HepG2 (cell line): ENCODE measurements around the gene NPEPL1. TPM values are rescaled to one million over a fixed set of nuclear protein-coding genes. Genes with fewer than 3 reads are reported as not detected.

ENCODE experiments used
- AKAP8 ChIP-seq: sonication (generic); formaldehyde crosslinking; IDR thresholded peaks from 2 replicates; pipeline ENCODE4 v1.5.1; 2020; ENCODE audit warnings: mild to moderate bottlenecking, missing genetic modification reagents
- CREM ChIP-seq, 2 experiments: sonication (generic) in 1 of 2; formaldehyde crosslinking in 1 of 2; IDR thresholded peaks; 2 replicates each; pipeline versions ENCODE4 v1.4.0 to v1.6.1; 2016 to 2020; ENCODE audit warnings: antibody characterized with exemption in 1 of 2, mild to moderate bottlenecking in 1 of 2, missing genetic modification reagents in 1 of 2
- ETV5 ChIP-seq: IDR thresholded peaks from 2 replicates; pipeline ENCODE4 v1.6.1; 2018; ENCODE audit warnings: missing biosample characterization, missing genetic modification reagents, inconsistent platforms, borderline replicate concordance
- HDAC6 ChIP-seq: fragments of 200-600 bp; sonication (generic); IDR thresholded peaks from 2 replicates; pipeline ENCODE4 v1.7.0; 2017; ENCODE audit warnings: mild to moderate bottlenecking, antibody characterized with exemption, low read length, low read depth
- HMGA1 ChIP-seq: sonication (generic); formaldehyde crosslinking; conservative IDR thresholded peaks from 2 replicates; pipeline ENCODE4 v1.4.0; 2020; ENCODE audit warnings: missing genetic modification reagents
- HNRNPLL ChIP-seq: fragments of 200-400 bp; formaldehyde crosslinking; IDR thresholded peaks from 2 replicates; pipeline ENCODE4 v1.6.1; 2017; ENCODE audit warnings: mild to moderate bottlenecking, low read depth, low read length; ENCODE audit not compliant: poor library complexity, severe bottlenecking
- IKZF4 ChIP-seq: sonication (generic); formaldehyde crosslinking; IDR thresholded peaks from 2 replicates; pipeline ENCODE4 v1.5.1; 2020; ENCODE audit warnings: borderline replicate concordance, mild to moderate bottlenecking, low read depth, missing genetic modification reagents; ENCODE audit errors: not compliant biosample characterization
- IRX3 ChIP-seq: sonication (generic); formaldehyde crosslinking; IDR thresholded peaks from 2 replicates; pipeline ENCODE4 v1.8.1; 2023; ENCODE audit warnings: mild to moderate bottlenecking, low read depth, missing genetic modification reagents, borderline replicate concordance
- KDM4B ChIP-seq: sonication (generic); formaldehyde crosslinking; IDR thresholded peaks from 2 replicates; pipeline ENCODE4 v1.4.0; 2020; ENCODE audit warnings: missing genetic modification reagents
- MIXL1 ChIP-seq: IDR thresholded peaks from 2 replicates; pipeline ENCODE4 v1.6.1; 2016
- MYNN ChIP-seq: sonication (generic); formaldehyde crosslinking; IDR thresholded peaks from 2 replicates; pipeline ENCODE4 v1.4.0; 2020; ENCODE audit warnings: mild to moderate bottlenecking, low read depth, missing genetic modification reagents
- PHF20 ChIP-seq: sonication (generic); formaldehyde crosslinking; IDR thresholded peaks from 2 replicates; pipeline ENCODE4 v1.5.0; 2020; ENCODE audit warnings: mild to moderate bottlenecking, missing genetic modification reagents
- PRMT3 ChIP-seq: sonication (generic); formaldehyde crosslinking; IDR thresholded peaks from 2 replicates; pipeline ENCODE4 v1.8.1; 2022; ENCODE audit warnings: low read depth, mild to moderate bottlenecking, moderate library complexity, missing genetic modification reagents, borderline replicate concordance
- RAD21 ChIP-seq: fragments of 450-650 bp; formaldehyde crosslinking; IDR thresholded peaks from 2 replicates; pipeline ENCODE4 v1.5.0; 2020; ENCODE audit warnings: mild to moderate bottlenecking
- SP1 ChIP-seq, 2 experiments: fragments of 450-650 bp in 1 of 2; sonication (generic) in 1 of 2; formaldehyde crosslinking in 1 of 2; IDR thresholded peaks; 2 replicates each; pipeline versions ENCODE4 v1.4.0 to v1.6.1; 2016 to 2020; ENCODE audit warnings: missing genetic modification reagents in 1 of 2
- TGIF2 ChIP-seq: IDR thresholded peaks from 2 replicates; pipeline ENCODE4 v1.6.1; 2016; ENCODE audit warnings: control low read depth, missing compliant biosample characterization
- ZBTB20 ChIP-seq: sonication (generic); formaldehyde crosslinking; IDR thresholded peaks from 2 replicates; pipeline ENCODE4 v1.8.1; 2023; ENCODE audit warnings: missing genetic modification reagents, low read depth, mild to moderate bottlenecking, borderline replicate concordance
- ZNF234 ChIP-seq: sonication (generic); formaldehyde crosslinking; conservative IDR thresholded peaks from 2 replicates; pipeline ENCODE4 v1.5.1; 2020; ENCODE audit warnings: mild to moderate bottlenecking, missing genetic modification reagents
- ZNF235 ChIP-seq: sonication (generic); formaldehyde crosslinking; IDR thresholded peaks from 2 replicates; pipeline ENCODE4 v1.8.1; 2023; ENCODE audit warnings: mild to moderate bottlenecking, missing genetic modification reagents, borderline replicate concordance
- ZNF496 ChIP-seq: sonication (generic); formaldehyde crosslinking; IDR thresholded peaks from 2 replicates; pipeline ENCODE4 v1.8.1; 2023; ENCODE audit warnings: mild to moderate bottlenecking, moderate library complexity, missing genetic modification reagents; ENCODE audit not compliant: insufficient replicate concordance
- ZNF552 ChIP-seq: sonication (generic); formaldehyde crosslinking; IDR thresholded peaks from 2 replicates; pipeline ENCODE4 v1.9.0; 2022; ENCODE audit warnings: missing genetic modification reagents, mild to moderate bottlenecking, borderline replicate concordance
- ZNF7 ChIP-seq: IDR thresholded peaks from 2 replicates; pipeline ENCODE4 v1.6.1; 2016; ENCODE audit warnings: missing biosample characterization, missing genetic modification reagents
- ZNF75D ChIP-seq: sonication (generic); formaldehyde crosslinking; IDR thresholded peaks from 2 replicates; pipeline ENCODE4 v1.8.1; 2023; ENCODE audit warnings: missing genetic modification reagents, mild to moderate bottlenecking, borderline replicate concordance
- ZNF780A ChIP-seq: sonication (generic); formaldehyde crosslinking; IDR thresholded peaks from 2 replicates; pipeline ENCODE4 v1.8.0; 2022; ENCODE audit warnings: mild to moderate bottlenecking, missing genetic modification reagents, moderate library complexity
- ZNF891 ChIP-seq: sonication (generic); formaldehyde crosslinking; IDR thresholded peaks from 2 replicates; pipeline ENCODE4 v1.5.0; 2020; ENCODE audit warnings: mild to moderate bottlenecking, missing genetic modification reagents
- polyA plus RNA-seq, 8 experiments: library from polyadenylated mRNA; depleted of rRNA in 3 of 8; stranded (reverse) in 7 of 8; unstranded in 1 of 8; fragments of >200 nt; fragmentation: Illumina TruSeq in 4 of 8; extraction: Trizol in 4 of 8; gene quantifications; 2 replicates each; pipeline versions ENCODE4 v1.2.1 to v1.2.3, GENCODE V29; 2011 to 2016; ENCODE audit warnings: low read depth in 4 of 8, missing spikeins in 1 of 8, mixed read lengths in 1 of 8; ENCODE audit not compliant: insufficient read depth in 1 of 8
- total RNA-seq, 5 experiments: library from RNA; depleted of rRNA; stranded (reverse); fragments of >200 nt; fragmentation: Illumina TruSeq; extraction: Trizol; gene quantifications; 2 replicates each; pipeline ENCODE4 v1.2.3, GENCODE V29; 2016; ENCODE audit warnings: low read depth in 1 of 5
- TF ChIP-seq, protein P1 (sequence below): sonication (generic); formaldehyde crosslinking; IDR thresholded peaks from 2 replicates; pipeline ENCODE4 v1.5.1; 2020; ENCODE audit warnings: missing genetic modification reagents, mild to moderate bottlenecking, borderline replicate concordance
- TF ChIP-seq, protein P2 (sequence below): sonication (generic); formaldehyde crosslinking; IDR thresholded peaks from 2 replicates; pipeline ENCODE4 v1.9.0; 2022; ENCODE audit warnings: low read depth, missing genetic modification reagents

The NPEPL1 gene
- total and polyA plus RNA-seq, 2 of the 13 experiments (the other 11 are each of a cell fraction or from before 2014, with no cell fraction given): 4.1 to 7.5 TPM

DNA sequence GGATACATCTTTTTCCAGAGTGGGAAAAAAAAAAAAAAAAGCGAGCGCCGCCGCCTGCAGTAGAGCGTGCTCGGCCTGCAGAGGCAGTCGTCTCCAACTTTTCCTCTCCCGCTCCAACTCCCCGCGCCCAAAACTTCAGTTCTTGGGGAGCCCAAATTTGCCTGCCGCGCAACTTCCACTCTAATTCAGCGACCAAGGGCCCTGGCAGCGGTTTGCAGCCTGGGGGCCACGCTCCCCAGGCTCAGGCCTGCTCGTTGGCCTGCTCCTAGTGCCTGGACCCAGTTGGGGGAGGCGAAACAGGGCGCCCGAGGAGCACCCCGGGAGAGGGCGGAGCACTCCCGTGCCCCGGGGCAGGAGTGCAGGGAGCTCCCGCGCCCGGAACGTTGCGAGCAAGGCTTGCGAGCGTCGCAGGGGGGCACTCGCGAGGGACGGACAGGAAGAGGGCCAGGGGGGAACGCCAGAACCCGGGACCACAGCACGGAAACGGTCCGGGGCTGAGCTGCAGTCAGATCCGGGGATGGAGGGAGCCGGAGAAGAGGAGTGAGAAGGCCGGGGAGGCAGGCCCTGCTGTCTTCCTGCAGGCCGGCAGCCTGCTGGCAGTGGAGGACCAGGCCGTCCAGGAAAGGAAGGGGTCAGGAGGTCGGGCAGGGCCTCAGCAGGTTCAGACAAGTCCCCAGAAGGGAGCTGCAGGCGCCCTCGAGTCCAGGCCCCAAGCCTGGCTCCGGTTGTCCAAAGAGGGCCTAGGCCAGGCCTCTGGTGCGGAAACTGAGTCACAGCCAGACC is 41.6 kb upstream of the NPEPL1 start, which contains the start of gene STX16 (continued):
- TF ChIP-seq, protein P1, sequence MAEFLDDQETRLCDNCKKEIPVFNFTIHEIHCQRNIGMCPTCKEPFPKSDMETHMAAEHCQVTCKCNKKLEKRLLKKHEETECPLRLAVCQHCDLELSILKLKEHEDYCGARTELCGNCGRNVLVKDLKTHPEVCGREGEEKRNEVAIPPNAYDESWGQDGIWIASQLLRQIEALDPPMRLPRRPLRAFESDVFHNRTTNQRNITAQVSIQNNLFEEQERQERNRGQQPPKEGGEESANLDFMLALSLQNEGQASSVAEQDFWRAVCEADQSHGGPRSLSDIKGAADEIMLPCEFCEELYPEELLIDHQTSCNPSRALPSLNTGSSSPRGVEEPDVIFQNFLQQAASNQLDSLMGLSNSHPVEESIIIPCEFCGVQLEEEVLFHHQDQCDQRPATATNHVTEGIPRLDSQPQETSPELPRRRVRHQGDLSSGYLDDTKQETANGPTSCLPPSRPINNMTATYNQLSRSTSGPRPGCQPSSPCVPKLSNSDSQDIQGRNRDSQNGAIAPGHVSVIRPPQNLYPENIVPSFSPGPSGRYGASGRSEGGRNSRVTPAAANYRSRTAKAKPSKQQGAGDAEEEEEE (CRISPR knock-in tag): peak; percentile 96; the same call in 1 of the 2 replicates
- TF ChIP-seq HNRNPLL (peak; percentile 92), ZBTB20 (CRISPR knock-in tag) (peak; percentile 98), IKZF4 (CRISPR knock-in tag) (peak; percentile 99), ZNF235 (CRISPR knock-in tag) (peak; percentile 95), KDM4B (CRISPR knock-in tag) (peak; percentile 100), ZNF7 (peak; percentile 68), IRX3 (CRISPR knock-in tag) (peak; percentile 98), CREM (IDR thresholded peaks at IDR 0.05) (peak; percentile 86), CREM (CRISPR knock-in tag; IDR thresholded peaks at IDR 0.05) (peak; percentile 24; the same call in 1 of the 2 replicates), ZNF496 (CRISPR knock-in tag) (no peak), PRMT3 (CRISPR knock-in tag) (0 out of 2 replicates have a peak, but pooled peaks have one; percentile 7), ZNF891 (CRISPR knock-in tag) (peak; percentile 98), MIXL1 (CRISPR knock-in tag) (peak; percentile 90), ETV5 (CRISPR knock-in tag) (peak; percentile 88), RAD21 (CRISPR knock-in tag) (no peak; the same call in none of the 2 replicates), ZNF234 (CRISPR knock-in tag) (peak; percentile 96), ZNF75D (peak; percentile 84; the same call in 1 of the 2 replicates), SP1 (IDR thresholded peaks at IDR 0.05) (no peak), SP1 (CRISPR knock-in tag; IDR thresholded peaks at IDR 0.05) (peak; percentile 98), TGIF2 (CRISPR knock-in tag) (peak; percentile 97), ZNF780A (peak; percentile 99), HDAC6 (no peak), HMGA1 (no peak), MYNN (CRISPR knock-in tag) (0 out of 2 replicates have a peak, but pooled peaks have one; percentile 80), PHF20 (CRISPR knock-in tag) (peak; percentile 99), AKAP8 (CRISPR knock-in tag) (peak; percentile 90; the same call in 1 of the 2 replicates), ZNF552 (CRISPR knock-in tag) (peak; percentile 100)
- TF ChIP-seq, protein P2, sequence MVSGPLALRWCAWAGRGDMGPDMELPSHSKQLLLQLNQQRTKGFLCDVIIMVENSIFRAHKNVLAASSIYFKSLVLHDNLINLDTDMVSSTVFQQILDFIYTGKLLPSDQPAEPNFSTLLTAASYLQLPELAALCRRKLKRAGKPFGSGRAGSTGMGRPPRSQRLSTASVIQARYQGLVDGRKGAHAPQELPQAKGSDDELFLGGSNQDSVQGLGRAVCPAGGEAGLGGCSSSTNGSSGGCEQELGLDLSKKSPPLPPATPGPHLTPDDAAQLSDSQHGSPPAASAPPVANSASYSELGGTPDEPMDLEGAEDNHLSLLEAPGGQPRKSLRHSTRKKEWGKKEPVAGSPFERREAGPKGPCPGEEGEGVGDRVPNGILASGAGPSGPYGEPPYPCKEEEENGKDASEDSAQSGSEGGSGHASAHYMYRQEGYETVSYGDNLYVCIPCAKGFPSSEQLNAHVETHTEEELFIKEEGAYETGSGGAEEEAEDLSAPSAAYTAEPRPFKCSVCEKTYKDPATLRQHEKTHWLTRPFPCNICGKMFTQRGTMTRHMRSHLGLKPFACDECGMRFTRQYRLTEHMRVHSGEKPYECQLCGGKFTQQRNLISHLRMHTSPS (CRISPR knock-in tag): peak; percentile 95
